ENCODE results near the gene TAB2.

Gene TAB2

GRCh38 chr6:149445095-149445466 is 127.6 kb downstream of the TAB2 start:
- H3K36me3 ChIP-seq (ENCODE audit: control insufficient read depth in 2 of 2, insufficient read depth in 2 of 2, low read length in 2 of 2) = peaks cover 0 to 5% of the 10 kb centered on the region in 2 donors
- H3K27me3 ChIP-seq (ENCODE audit: control insufficient read depth in 2 of 2, insufficient read depth in 2 of 2, low read length in 2 of 2) = no peaks in the 10 kb centered on the region
- no peaks in the 10 kb centered on the region for H3K9me3 ChIP-seq (ENCODE audit: control insufficient read depth in 2 of 2, low read length in 2 of 2)
- peaks cover 3 to 4% of the 10 kb centered on the region in 2 donors for H3K4me1 ChIP-seq (ENCODE audit: control insufficient read depth in 2 of 2, insufficient read depth in 2 of 2, low read length in 2 of 2)
- no peak overlapping the region for H3K9ac ChIP-seq (ENCODE audit: low read depth in 1 of 2, low read length in 2 of 2)
- H3K27ac ChIP-seq (ENCODE audit: low read depth in 2 of 2, low read length in 2 of 2) = no peak overlapping the region
- no peak overlapping the region for H3K4me3 ChIP-seq (ENCODE audit: low read length in 2 of 2)

GRCh38 chr6:149445573-149445972 is 128.1 kb downstream of the TAB2 start:
- Histone ChIP-seq H3K27me3 (ENCODE audit: control insufficient read depth in 2 of 2, insufficient read depth in 2 of 2, low read length in 2 of 2) (no peaks in the 10 kb centered on the region), H3K27ac (ENCODE audit: low read depth in 2 of 2, low read length in 2 of 2) (no peak overlapping the region), H3K9ac (ENCODE audit: low read depth in 1 of 2, low read length in 2 of 2) (no peak overlapping the region), H3K4me3 (ENCODE audit: low read length in 2 of 2) (no peak overlapping the region), H3K9me3 (ENCODE audit: control insufficient read depth in 2 of 2, low read length in 2 of 2) (no peaks in the 10 kb centered on the region), H3K36me3 (ENCODE audit: control insufficient read depth in 2 of 2, insufficient read depth in 2 of 2, low read length in 2 of 2) (peaks cover 0 to 5% of the 10 kb centered on the region in 2 donors), H3K4me1 (ENCODE audit: control insufficient read depth in 2 of 2, insufficient read depth in 2 of 2, low read length in 2 of 2) (peaks cover 8 to 9% of the 10 kb centered on the region in 2 donors)

GRCh38 chr6:149446791-149447376 is 129.4 kb downstream of the TAB2 start:
- Histone ChIP-seq H3K27ac (ENCODE audit: low read depth in 2 of 2, low read length in 2 of 2) (no peak overlapping the region), H3K4me1 (ENCODE audit: control insufficient read depth in 2 of 2, insufficient read depth in 2 of 2, low read length in 2 of 2) (peaks cover 13 to 15% of the 10 kb centered on the region in 2 donors), H3K36me3 (ENCODE audit: control insufficient read depth in 2 of 2, insufficient read depth in 2 of 2, low read length in 2 of 2) (peaks cover 0 to 5% of the 10 kb centered on the region in 2 donors), H3K27me3 (ENCODE audit: control insufficient read depth in 2 of 2, insufficient read depth in 2 of 2, low read length in 2 of 2) (no peaks in the 10 kb centered on the region), H3K4me3 (ENCODE audit: low read length in 2 of 2) (no peak overlapping the region), H3K9ac (ENCODE audit: low read depth in 1 of 2, low read length in 2 of 2) (no peak overlapping the region), H3K9me3 (ENCODE audit: control insufficient read depth in 2 of 2, low read length in 2 of 2) (no peaks in the 10 kb centered on the region)

- Histone ChIP-seq H3K9me3 (ENCODE audit: control insufficient read depth in 2 of 2, low read length in 2 of 2) (no peaks in the 10 kb centered on the region), H3K27ac (ENCODE audit: low read depth in 2 of 2, low read length in 2 of 2) (no peak overlapping the region), H3K27me3 (ENCODE audit: control insufficient read depth in 2 of 2, insufficient read depth in 2 of 2, low read length in 2 of 2) (no peaks in the 10 kb centered on the region), H3K36me3 (ENCODE audit: control insufficient read depth in 2 of 2, insufficient read depth in 2 of 2, low read length in 2 of 2) (peaks cover 0 to 5% of the 10 kb centered on the region in 2 donors), H3K4me1 (ENCODE audit: control insufficient read depth in 2 of 2, insufficient read depth in 2 of 2, low read length in 2 of 2) (peaks cover 25 to 35% of the 10 kb centered on the region in 2 donors), H3K4me3 (ENCODE audit: low read length in 2 of 2) (no peak overlapping the region), H3K9ac (ENCODE audit: low read depth in 1 of 2, low read length in 2 of 2) (no peak overlapping the region)
These were observed 131.4 kb downstream of the TAB2 start for GRCh38 chr6:149448821-149449453.

- Histone ChIP-seq H3K4me3 (ENCODE audit: low read length in 2 of 2) (peak overlapping the region; percentile 67 to 72), H3K9ac (ENCODE audit: low read depth in 1 of 2, low read length in 2 of 2) (peak overlapping the region; percentile 52 to 82), H3K4me1 (ENCODE audit: control insufficient read depth in 2 of 2, insufficient read depth in 2 of 2, low read length in 2 of 2) (peaks cover 36 to 46% of the 10 kb centered on the region in 2 donors), H3K27ac (ENCODE audit: low read depth in 2 of 2, low read length in 2 of 2) (peak overlapping the region; percentile 83 to 84), H3K27me3 (ENCODE audit: control insufficient read depth in 2 of 2, insufficient read depth in 2 of 2, low read length in 2 of 2) (no peaks in the 10 kb centered on the region), H3K9me3 (ENCODE audit: control insufficient read depth in 2 of 2, low read length in 2 of 2) (no peaks in the 10 kb centered on the region), H3K36me3 (ENCODE audit: control insufficient read depth in 2 of 2, insufficient read depth in 2 of 2, low read length in 2 of 2) (peaks cover 0 to 5% of the 10 kb centered on the region in 2 donors)
These were observed 132.5 kb downstream of the TAB2 start for GRCh38 chr6:149449831-149450678.

- Histone ChIP-seq H3K9me3 (ENCODE audit: control insufficient read depth in 2 of 2, low read length in 2 of 2) (no peaks in the 10 kb centered on the region), H3K9ac (ENCODE audit: low read depth in 1 of 2, low read length in 2 of 2) (peak overlapping the region; percentile 52 to 82), H3K27ac (ENCODE audit: low read depth in 2 of 2, low read length in 2 of 2) (peak overlapping the region; percentile 83 to 84), H3K4me3 (ENCODE audit: low read length in 2 of 2) (peak overlapping the region; percentile 67 to 72), H3K27me3 (ENCODE audit: control insufficient read depth in 2 of 2, insufficient read depth in 2 of 2, low read length in 2 of 2) (no peaks in the 10 kb centered on the region), H3K36me3 (ENCODE audit: control insufficient read depth in 2 of 2, insufficient read depth in 2 of 2, low read length in 2 of 2) (peaks cover 0 to 5% of the 10 kb centered on the region in 2 donors), H3K4me1 (ENCODE audit: control insufficient read depth in 2 of 2, insufficient read depth in 2 of 2, low read length in 2 of 2) (peaks cover 40 to 48% of the 10 kb centered on the region in 2 donors)
These were observed 133.3 kb downstream of the TAB2 start for GRCh38 chr6:149450679-149451375.

- Histone ChIP-seq H3K9ac (ENCODE audit: low read depth in 1 of 2, low read length in 2 of 2) (peak overlapping the region; percentile 52 to 82), H3K4me1 (ENCODE audit: control insufficient read depth in 2 of 2, insufficient read depth in 2 of 2, low read length in 2 of 2) (peaks cover 40 to 48% of the 10 kb centered on the region in 2 donors), H3K27ac (ENCODE audit: low read depth in 2 of 2, low read length in 2 of 2) (peak overlapping the region; percentile 83 to 84), H3K9me3 (ENCODE audit: control insufficient read depth in 2 of 2, low read length in 2 of 2) (no peaks in the 10 kb centered on the region), H3K36me3 (ENCODE audit: control insufficient read depth in 2 of 2, insufficient read depth in 2 of 2, low read length in 2 of 2) (peaks cover 0 to 5% of the 10 kb centered on the region in 2 donors), H3K27me3 (ENCODE audit: control insufficient read depth in 2 of 2, insufficient read depth in 2 of 2, low read length in 2 of 2) (no peaks in the 10 kb centered on the region), H3K4me3 (ENCODE audit: low read length in 2 of 2) (peak overlapping the region; percentile 62 to 72)
These were observed 134.0 kb downstream of the TAB2 start for GRCh38 chr6:149451376-149452036.

GRCh38 chr6:149452037-149452939 is 134.8 kb downstream of the TAB2 start:
- peak overlapping the region in 1 of 2 donors; percentile 82 for H3K9ac ChIP-seq (ENCODE audit: low read depth in 1 of 2, low read length in 2 of 2)
- no peaks in the 10 kb centered on the region for H3K27me3 ChIP-seq (ENCODE audit: control insufficient read depth in 2 of 2, insufficient read depth in 2 of 2, low read length in 2 of 2)
- H3K4me3 ChIP-seq (ENCODE audit: low read length in 2 of 2) = peak overlapping the region; percentile 62 to 72

More at GRCh38 chr6:149452037-149452939, 134.8 kb downstream of the TAB2 start:
- peak overlapping the region; percentile 83 to 84 for H3K27ac ChIP-seq (ENCODE audit: low read depth in 2 of 2, low read length in 2 of 2)
- peaks cover 0 to 5% of the 10 kb centered on the region in 2 donors for H3K36me3 ChIP-seq (ENCODE audit: control insufficient read depth in 2 of 2, insufficient read depth in 2 of 2, low read length in 2 of 2)
- no peaks in the 10 kb centered on the region for H3K9me3 ChIP-seq (ENCODE audit: control insufficient read depth in 2 of 2, low read length in 2 of 2)
- peaks cover 40 to 48% of the 10 kb centered on the region in 2 donors for H3K4me1 ChIP-seq (ENCODE audit: control insufficient read depth in 2 of 2, insufficient read depth in 2 of 2, low read length in 2 of 2)
